HG03039 (cell line): ENCODE results near the gene PANX3.
A peak's percentile ranks its signal among the peaks of the same experiment; 100 is the strongest.

Experiments used
- ATAC-seq: cut with Tn5 transposase; IDR thresholded peaks from one replicate; pipeline ENCODE4 v1.9.1; 2021; ENCODE audit warnings: mild to moderate bottlenecking, moderate library complexity; ENCODE audit not compliant: unreplicated experiment

PANX3 gene

DNA sequence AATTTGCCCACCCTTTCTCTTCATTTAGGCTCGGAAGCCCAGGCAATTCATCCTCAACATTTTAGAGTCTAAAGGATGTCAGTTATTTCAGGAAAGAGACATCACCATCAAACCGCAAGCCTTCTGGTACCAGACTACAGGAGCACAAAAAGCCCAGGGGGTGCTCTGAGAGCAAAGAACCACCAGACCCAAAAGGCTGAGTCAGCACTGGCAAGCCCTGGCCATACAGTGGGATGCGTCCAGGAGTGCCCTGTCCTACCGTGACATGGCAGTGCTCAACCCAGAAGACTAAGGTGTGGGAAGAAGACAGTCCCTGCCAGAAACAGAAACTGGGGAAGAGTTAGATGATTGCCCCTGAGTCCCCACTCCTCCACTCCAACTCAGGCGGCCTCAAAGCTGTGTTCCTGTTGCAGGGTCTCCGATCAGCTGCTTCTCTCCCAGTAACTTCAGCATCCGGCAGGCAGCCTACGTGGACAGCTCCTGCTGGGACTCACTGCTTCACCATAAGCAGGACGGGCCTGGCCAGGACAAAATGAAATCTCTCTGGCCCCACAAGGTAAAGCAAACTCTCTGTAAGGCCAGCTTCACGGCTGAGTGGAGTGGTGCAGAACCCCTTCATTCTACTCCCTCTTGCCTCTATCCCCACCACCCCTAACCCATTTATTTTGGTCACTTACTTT lies 1.5 kb downstream of the PANX3 start:
- ATAC-seq, result no peak

DNA sequence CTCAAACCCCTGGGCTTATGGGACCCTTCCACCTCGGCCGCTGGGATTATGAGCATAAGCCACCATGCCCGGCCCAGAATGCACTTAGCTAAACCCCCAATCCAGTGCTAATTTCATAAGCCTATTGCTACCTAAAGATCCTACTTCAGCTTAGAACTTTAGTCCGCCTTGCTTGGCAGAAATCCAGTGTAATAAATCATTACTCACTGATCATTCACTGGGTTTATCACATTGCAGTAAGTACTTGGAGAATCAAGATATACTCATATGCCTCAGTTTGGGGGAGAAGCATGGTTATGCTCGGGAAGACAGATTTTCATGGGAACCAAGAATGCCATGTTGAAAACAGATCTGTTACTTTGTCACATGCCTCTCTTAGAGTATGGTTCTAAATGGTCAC lies 7.6 kb downstream of the PANX3 start:
- ATAC-seq, result no peak

DNA sequence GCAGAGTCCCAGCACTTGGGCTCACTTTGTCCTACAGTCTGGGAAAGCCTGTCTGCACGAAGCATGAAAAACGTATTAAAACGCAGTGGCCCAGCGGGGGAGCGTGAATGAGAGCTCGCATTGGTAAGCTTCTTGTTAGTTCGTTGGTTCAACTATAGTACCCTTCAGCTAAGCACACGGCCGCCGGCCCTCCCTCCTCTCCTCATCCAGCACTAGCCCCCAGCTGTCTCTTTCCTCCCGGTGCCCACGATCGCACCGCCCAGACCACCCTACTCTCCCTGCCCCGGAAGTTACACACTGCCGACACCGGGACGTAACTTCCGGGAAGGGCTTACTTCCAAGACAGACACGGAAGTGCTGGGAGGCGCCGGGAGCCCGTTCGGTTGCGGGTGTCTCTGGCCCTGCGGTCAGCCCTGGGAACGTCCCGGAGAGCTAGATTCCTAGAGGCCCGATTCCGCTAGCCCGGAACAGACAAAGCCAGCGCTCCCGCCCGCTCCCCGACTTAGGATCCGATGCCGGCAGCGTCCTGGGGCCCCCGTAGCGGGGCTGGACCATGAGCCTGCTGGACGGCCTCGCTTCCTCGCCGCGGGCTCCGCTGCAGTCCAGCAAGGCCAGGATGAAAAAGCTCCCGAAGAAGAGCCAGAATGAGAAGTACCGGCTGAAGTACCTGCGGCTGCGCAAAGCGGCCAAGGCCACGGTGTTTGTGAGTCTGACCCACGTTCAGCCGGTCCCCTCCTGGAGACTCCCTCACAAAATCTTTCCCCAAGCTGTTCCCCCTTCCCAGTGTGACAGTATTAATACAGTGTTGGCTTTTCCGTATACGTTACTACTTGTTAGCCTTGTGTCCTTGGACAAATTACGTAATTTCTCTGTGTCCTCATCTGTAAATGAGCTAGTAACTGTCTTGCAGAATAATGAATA lies 11.6 kb downstream of the PANX3 start, which contains the start of gene TBRG1:
TSS of gene TBRG1 (plus strand) at position 334 of the 921 bp plus-strand sequence. CDS start at position 554, 220 bp downstream.
- peak; percentile 98 for ATAC-seq

DNA sequence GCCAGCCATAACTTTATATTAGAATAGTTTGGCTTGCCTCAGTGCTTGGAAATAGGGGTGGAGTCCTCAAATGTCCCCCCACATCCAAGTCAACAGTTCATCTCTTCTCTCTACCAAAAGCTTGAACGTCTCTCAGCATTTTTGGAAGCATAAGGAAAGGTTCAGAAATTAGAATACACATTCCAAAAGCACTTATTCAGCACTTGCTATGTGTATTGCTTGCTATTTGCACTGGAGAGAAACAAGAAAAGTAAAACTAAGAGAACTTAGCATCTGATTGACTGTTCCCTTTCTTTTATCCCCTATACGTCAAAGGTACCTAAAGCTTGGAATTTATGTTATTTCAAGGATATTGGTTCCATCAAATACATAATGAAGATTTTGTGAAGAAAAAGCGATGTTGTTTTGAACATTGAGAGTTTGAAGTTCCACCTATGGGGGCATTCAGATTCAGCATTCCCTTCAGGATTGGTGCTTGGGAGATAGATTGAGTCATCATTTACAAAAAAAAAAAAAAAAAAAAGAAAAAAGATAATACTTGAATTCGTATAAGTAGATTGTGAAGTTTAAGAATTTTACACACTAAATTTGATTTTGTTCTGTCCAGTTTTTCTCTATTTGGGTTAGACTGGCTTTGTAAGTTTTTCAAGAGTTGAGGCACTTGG lies 12.8 kb downstream of the PANX3 start:
- ATAC-seq, result no peak

DNA sequence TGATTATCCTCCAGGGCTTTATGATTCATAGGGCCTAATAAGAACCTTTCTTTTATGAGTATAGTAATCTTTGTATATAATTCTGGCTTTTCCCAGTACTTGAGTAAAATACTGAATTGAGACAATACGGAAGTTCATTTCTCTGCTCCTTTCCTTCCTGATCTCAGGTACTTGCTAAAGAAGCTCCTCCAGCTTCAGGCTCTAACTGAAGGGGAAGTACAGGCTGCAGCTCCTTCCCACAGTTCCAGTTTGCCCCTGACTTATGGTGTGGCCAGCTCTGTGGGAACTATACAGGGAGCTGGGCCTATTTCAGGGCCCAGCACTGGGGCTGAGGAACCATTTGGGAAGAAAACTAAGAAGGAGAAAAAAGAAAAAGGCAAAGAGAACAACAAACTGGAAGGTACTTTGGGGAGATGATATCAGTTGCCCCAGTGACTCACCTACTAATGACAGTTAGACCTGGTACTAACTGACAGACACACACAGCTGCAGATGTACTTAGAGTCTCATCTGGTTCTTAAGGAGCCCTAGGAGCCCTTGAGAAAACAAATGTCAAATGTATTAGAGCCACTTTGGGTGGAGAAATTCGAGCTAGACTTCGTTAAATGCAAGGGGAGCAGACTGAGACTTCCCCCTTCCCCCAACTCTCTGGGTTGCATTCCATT lies 14.4 kb downstream of the PANX3 start:
- ATAC-seq, result no peak

DNA sequence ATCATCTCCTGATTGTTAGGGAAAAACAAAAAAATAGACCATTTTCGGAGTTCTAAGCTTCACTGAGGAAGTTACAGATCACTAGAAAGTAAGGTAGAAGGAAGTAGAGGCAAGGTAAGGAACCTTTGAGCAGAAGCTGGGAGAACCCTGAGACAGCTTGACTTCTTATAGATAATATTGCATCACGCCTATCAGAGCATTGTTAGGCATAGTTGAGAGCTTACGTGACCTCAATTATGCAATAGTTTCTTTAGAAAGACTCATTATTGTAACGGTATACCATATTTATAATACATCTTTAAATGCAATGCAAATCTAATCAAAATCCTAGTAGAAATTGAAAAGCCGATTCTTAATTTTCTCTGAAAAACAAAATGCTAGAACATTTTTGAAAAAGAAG lies 16.3 kb downstream of the PANX3 start:
- ATAC-seq, result no peak

DNA sequence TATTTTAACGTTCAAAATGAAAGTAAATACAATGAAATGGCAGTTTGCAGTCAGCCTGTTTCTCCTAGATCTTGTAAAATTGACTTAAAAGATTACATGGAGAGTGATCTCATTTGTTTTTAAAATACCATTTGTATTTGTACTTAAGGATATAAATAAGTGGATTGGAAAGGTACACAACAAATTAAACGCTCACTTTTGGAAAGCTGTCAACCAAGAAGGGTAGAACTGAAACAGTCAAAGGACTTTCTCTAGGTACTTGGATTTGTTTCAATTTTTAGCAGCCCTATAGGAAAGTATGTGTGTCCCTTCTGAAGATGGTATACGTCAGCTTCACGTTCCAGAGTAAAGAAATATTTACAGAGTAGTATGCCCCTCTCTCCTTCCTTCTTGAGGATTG lies 18.7 kb downstream of the PANX3 start:
- ATAC-seq, result no peak

DNA sequence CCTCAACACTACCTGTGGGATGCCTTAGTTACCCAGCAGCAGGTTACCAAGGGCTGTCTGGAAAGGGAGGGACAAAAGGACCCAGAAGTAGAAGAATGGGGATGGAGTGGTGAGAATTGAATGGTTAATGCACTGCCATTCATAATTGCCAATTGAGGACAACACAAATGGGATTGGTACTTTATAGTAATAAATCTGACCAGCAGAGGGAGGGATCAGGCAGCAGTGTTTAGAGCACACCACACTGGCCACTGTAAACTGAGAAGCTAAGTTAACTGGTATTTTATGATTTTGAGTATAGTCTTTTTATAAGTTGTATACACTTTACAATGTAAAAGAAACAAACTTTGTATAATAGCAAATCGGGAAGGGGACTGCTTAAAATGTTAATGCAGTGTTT lies 22.1 kb downstream of the PANX3 start:
- ATAC-seq, result no peak

DNA sequence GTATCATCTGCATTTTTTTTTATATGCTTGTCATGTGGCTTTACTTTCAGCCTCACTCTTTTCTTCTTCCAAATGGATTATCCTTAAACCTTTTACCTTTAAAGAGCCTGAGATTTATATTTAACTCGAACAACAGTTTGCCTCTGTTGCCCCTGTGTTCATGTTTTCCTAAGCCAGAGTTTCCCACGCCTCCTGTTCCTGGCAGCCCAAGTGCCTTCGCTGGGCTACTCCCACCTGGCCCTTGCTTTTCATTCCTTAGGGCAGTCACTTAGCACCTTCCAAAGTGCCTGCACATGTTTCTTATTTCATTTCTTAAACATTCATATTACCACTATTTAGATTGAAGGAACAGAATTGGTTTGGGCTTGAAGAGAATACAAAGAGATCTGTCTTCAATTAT lies 24.7 kb downstream of the PANX3 start:
- ATAC-seq, result no peak

DNA sequence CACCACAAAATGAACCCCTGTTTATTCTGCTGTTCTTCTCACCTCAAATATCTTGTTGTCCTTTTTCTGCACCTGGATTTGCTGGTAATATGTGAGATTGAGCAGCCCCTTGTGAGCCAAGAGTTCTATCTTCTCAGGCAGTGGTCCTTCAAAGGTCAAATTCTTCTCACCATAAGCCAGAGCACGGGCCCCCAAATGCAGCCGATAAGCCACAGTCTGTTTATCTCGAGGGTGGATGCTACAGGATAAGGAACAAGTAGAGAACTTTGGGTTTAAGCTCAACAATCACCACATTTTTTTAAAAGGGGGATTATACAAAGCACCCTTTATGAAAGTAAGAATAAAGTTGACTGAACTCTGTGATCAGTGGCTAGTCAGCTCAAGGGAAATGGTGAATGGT lies 27.3 kb downstream of the PANX3 start:
- ATAC-seq, result no peak

DNA sequence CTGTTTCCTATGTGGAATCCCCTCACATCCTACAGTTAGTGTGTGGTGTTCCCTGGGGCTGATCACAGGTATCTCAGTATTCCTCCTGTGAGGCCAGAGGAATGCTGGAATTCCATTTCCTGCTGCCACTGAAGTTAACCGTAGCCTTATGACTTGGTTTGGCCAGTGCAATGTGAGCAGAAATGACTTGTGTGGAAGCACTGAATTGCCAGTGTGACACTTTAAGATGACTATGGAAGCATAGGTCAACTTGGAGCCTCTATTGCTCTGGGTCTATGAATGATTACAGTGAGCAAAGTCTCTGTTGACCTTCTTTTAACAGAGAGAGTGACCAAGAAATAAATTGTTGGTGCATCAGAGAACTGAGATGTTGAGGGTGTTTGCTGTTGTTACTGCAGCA lies 28.0 kb downstream of the PANX3 start:
- no peak for ATAC-seq

DNA sequence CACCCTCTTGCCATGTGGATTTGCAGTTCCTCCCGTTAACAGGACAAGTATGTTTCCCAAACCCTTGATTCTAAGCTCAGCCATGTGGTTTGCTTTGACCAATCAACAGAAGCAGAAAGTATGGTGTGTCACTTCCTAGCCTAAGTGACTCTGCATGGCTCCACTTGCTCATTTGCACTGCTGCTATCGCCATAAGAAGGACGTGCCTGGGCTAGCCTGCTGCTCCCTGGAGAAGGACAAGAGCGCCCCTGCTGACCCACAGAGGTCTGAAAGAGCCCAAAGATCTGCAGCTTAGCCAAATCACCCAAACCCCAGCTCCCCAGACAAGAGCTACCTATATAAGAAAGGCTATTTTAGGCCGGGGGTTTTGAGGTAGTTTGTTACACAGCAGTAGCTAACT lies 29.4 kb downstream of the PANX3 start:
- ATAC-seq, result no peak

DNA sequence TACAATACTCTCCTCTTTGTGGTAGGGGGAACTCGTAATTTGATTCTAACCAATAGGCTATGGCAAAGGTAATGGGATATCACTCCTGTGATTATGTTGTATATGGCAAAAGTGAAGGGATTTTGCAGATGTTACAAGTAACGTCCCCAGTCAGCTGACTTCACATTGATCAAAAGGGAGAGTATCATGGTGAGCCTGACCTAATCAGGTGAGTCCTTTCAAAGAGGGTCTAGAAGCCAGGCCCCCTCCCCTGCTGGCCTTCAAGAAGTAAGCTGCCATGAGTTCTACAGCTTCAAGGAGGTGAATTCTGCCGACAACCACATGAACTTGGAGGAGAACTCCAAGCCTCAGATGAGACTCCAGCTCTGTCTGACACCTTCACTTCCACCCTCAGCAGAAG lies 31.4 kb downstream of the PANX3 start:
- no peak for ATAC-seq

DNA sequence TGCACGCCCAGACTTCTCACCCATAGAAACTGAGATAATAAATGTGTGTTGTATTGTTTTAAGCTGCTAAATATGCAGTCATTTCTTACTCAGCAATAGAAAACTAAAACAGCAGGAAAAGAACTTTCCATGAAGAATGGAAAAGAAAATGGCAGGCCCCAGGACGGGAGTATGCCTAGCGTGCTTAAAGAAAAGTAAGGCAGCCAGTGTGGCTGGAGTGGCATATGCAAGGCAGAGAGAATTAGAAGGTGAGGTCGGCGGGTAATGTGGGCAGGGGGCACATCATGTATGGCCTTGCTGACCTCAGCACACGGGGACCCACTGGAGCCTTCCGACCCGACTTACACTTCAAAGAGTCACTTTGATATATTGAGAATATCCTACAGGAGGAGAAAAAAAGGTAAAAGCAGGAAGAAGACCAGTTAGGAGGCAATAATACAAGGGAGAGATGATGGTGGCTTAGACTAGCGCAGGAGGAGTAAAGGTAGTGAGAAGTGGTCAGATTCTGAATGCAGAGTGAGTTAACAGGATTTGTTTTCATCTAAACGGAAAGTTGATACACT lies 31.9 kb downstream of the PANX3 start:
- ATAC-seq, result no peak

DNA sequence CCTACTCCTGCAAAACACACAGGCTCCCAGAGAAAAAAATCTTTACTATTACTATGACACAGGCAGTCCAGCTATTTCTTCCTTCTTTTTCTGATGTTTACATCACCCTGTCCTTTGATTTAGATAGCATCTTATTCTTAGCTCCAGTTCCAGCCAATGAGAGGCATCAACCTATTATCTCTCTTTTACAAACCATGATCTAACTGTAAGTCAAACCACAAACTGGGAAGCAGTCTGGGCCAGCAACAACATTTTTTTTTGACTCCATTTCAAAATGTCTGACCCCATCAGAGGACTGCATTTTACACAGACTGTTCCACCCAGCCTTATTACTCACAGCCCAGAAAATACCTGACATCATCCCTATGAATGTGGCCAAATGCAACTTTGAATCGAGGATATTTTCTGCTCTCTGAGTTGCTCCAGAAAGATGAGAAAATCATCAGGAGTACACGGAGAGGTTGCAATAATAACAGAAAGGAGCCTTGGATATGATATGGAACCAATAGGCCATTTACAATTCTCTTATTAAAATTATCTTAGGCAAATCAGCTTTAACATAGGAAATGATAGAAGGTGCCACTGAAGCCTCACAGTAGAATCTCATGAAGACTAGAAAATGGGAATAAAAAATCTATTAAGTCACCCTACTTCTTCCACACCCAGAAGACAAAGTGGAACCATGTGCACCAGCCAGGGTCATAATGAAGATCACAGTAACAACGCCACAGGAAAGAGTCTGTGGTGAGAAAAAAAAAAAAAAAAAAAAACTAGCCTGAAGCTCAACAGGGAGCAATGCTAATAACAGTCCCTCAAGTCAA lies 32.6 kb downstream of the PANX3 start:
- ATAC-seq, result no peak

DNA sequence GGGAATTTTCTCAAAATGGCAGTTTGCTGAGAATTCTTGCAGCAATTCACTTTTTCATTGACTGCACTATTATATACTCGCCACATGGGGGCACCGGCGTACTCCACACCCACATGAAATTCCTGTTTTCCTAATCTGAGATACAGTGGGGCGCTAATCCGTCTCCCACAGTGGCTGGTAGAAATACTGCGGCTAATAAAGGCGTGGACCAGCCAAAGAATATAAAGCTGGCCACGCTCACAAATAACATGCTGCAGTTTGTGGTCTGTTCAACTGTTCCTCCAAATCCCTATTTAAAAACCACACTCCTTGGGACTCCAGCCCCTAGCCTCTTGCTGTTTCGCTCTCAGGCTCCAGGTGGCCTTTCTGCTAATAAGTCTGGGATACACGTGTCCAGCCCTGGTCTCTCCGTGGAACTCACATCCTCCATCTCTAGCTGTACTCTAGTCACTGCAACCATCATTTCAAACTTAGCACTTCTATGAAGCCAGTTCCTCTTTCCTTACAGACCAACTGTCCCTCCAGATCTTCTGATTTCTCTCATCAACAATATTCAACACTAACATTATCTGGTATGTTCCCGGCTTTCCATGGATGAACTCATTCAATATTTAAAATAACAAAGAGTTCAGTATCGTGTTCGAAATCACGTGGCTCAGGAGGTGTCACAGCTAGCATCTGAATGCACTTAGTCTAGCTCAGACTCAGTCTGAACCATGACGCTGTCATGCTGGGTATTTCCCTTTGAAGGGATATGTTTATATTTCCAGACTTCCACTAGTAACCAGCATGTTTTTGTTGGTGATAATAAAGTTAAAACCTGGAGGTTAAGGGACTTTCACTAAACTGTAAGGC lies 33.4 kb downstream of the PANX3 start:
- ATAC-seq, result peak; percentile 47

DNA sequence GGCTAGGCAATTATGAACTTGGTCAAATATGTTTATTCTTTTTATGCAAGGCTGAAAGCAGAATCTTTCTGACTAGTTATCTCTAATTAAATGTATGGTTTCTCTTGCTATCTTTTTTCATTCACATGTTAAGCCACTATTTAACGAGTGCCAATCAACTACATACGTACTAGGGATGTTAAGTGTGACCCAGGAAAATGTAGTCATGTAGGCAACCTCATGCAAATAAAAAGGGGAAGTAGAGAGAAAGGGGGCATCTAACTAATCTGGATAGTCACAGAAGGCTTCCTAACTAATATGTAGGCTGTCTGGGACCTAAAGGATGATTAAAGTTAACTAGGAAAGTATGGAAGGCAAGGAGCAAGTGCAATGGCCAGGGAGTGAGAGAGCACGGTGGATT lies 34.9 kb downstream of the PANX3 start:
- ATAC-seq, result no peak

DNA sequence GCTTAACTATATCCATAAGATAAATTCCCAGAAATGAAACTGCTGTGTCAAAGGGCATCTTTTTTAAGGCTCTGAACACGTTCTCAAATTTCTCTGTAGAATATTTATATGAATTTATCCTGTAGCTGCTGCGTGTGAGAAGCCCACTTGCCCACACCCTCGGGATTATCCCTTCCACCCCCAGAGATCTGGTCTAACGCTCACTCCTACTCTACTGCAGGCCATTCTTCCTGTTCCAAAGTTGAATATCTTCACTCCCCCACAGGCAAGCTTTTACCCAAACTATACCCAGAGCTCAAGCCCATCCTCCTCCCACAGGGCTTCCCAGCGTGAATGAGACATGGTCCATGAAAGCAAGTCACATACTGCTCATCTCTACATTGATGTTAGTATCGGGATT lies 37.4 kb downstream of the PANX3 start:
- no peak for ATAC-seq
